ENCODE data around the gene PPP1R13B.

Gene PPP1R13B

DNA sequence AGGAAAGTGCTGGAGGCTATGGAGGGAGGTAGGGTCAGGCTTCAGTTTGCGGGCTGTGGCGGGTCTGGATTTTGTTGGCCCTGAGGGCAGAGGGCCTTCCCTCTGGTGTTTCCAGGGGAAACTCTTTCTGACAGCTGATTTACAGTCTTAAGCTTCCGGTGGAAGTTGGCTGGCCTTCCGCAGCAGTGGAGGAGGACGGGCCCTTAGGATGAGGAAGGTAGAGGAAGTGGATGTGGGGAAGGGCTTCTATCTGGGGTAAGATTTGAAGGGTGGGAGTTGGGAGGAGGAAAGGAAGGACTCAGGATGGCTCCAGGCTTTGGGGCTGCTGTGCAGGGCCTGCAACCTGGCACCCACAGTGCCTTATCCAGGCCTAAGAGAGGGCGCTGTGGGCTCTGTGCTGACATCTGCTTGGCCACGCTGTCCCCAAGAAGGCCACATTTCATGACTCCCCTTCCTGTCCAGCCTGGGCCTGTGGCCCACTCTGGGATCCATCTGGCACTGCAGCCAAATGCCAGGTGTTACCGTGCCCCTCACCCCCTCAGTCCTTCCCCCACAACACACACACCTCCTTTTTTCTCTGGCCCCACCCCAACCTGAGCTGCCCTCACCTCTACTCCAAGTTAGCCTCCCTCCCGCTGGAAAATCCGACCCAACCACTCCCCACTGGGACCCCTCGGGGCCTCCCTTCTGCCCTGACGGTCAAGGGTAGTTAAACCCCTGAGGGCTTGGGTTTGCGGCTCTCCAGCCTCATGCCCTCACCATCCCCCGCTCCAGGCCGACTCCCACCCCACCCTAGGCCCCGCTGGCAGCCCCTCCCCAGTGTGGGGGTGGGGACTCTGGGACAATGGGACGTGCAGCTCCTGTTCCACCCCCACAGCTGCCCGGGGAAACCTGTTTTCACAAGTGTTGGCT lies 7.7 kb upstream of the PPP1R13B start:
- no peak overlapping the region for H3K4me3 ChIP-seq (ENCODE audit: low read depth, low read length)
- TF ChIP-seq, protein P1, sequence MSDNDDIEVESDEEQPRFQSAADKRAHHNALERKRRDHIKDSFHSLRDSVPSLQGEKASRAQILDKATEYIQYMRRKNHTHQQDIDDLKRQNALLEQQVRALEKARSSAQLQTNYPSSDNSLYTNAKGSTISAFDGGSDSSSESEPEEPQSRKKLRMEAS (IDR thresholded peaks at IDR 0.05; ENCODE audit: low read depth, low read length), result no peak
- TF ChIP-seq POLR2A (IDR thresholded peaks at IDR 0.05; ENCODE audit: extremely low read depth, insufficient read length) (no peak), MYC (IDR thresholded peaks at IDR 0.05; ENCODE audit: low read depth, low read length) (no peak)
- TF ChIP-seq, protein P2, sequence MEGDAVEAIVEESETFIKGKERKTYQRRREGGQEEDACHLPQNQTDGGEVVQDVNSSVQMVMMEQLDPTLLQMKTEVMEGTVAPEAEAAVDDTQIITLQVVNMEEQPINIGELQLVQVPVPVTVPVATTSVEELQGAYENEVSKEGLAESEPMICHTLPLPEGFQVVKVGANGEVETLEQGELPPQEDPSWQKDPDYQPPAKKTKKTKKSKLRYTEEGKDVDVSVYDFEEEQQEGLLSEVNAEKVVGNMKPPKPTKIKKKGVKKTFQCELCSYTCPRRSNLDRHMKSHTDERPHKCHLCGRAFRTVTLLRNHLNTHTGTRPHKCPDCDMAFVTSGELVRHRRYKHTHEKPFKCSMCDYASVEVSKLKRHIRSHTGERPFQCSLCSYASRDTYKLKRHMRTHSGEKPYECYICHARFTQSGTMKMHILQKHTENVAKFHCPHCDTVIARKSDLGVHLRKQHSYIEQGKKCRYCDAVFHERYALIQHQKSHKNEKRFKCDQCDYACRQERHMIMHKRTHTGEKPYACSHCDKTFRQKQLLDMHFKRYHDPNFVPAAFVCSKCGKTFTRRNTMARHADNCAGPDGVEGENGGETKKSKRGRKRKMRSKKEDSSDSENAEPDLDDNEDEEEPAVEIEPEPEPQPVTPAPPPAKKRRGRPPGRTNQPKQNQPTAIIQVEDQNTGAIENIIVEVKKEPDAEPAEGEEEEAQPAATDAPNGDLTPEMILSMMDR (IDR thresholded peaks at IDR 0.05; ENCODE audit: low read depth, low read length), result no peak
- DNase-seq (ENCODE audit: low read depth), result no peak

DNA sequence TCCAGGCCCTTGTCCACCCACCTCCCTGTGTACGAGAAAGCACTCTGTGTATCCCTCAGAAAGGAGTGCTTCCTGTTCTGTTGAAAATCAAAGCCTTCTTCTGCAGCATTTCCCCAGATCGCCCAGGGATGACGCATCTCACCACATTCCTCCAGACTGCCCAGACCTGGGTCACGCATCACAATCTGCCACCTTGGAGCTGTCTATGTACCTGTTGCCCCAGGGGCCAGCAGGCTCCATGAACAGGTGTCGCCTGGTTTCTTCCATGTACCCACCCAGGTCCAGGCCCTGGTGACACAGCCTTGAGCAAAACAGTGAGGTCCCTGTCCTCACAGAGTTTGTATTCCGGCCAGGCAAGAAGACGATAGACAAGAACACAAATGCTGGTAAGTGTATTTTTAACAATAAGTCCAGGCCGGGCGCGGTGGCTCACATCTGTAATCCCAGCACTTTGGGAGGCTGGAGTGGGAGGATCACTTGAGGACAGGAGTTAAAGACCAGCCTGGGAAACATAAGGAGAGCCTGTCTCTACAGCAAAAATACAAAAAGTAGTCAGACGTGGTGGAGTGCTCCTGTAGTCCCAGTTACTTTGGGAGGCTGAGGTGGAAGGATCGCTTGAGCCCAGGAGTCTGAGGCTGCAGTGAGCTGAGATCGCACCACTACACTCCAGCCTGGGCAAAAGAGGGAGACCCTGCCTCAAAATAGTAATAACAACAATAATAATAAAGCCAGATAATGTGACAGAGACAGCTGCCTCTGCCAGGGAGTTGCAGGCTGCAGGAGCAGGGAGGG lies 6.8 kb upstream of the PPP1R13B start:
- TF ChIP-seq, protein P2 (IDR thresholded peaks at IDR 0.05; ENCODE audit: low read depth, low read length), result no peak
- TF ChIP-seq, protein P1 (IDR thresholded peaks at IDR 0.05; ENCODE audit: low read depth, low read length), result no peak
- TF ChIP-seq POLR2A (IDR thresholded peaks at IDR 0.05; ENCODE audit: extremely low read depth, insufficient read length) (no peak), MYC (IDR thresholded peaks at IDR 0.05; ENCODE audit: low read depth, low read length) (no peak)
- DNase-seq (ENCODE audit: low read depth), result no peak

DNA sequence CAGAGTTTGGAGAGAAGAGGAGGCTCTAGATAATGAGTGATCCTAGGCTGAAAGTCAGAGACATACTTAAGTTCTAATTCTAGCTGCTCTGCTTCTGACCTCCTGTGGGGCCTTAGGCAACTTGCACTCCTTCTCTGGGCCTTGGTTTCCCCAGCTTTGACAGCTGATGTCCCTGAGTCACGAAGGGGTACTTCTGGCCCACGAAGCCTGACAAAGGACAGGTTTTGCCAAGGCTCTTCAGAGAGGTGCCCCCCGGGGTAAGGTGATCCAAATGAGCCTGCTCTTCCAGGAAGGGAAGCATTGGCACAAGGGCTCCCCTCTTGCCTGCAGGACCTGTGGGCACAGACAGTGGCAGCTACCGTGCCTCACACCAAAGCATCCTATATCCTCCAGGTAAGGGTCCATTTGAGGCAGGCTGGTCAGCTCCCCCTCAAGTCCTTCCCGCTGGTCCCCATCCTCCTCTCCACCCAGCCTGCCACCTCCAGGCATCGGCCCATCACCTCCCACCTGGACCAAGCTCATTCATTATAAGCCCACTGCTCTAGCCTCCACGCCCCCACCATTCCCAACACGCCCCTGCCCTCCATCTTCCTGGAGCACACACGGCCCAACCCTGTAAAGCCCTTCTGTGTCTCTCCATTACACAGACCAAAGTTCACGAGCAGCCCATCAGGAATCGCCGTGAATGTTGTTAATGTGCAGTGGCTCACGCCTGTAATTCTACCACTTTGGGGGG lies 1.9 kb upstream of the PPP1R13B start:
- TF ChIP-seq, protein P1 (IDR thresholded peaks at IDR 0.05; ENCODE audit: low read depth, low read length), result no peak
- TF ChIP-seq POLR2A (IDR thresholded peaks at IDR 0.05; ENCODE audit: extremely low read depth, insufficient read length) (no peak), MYC (IDR thresholded peaks at IDR 0.05; ENCODE audit: low read depth, low read length) (no peak)
- TF ChIP-seq, protein P2 (IDR thresholded peaks at IDR 0.05; ENCODE audit: low read depth, low read length), result no peak
- no peak overlapping the region for H3K4me3 ChIP-seq (ENCODE audit: low read depth, low read length)
- DNase-seq (ENCODE audit: low read depth), result no peak

More for the DNA sequence above, 6.8 kb upstream of the PPP1R13B start:
- H3K4me3 ChIP-seq (ENCODE audit: low read depth, low read length), result no peak overlapping the region

DNA sequence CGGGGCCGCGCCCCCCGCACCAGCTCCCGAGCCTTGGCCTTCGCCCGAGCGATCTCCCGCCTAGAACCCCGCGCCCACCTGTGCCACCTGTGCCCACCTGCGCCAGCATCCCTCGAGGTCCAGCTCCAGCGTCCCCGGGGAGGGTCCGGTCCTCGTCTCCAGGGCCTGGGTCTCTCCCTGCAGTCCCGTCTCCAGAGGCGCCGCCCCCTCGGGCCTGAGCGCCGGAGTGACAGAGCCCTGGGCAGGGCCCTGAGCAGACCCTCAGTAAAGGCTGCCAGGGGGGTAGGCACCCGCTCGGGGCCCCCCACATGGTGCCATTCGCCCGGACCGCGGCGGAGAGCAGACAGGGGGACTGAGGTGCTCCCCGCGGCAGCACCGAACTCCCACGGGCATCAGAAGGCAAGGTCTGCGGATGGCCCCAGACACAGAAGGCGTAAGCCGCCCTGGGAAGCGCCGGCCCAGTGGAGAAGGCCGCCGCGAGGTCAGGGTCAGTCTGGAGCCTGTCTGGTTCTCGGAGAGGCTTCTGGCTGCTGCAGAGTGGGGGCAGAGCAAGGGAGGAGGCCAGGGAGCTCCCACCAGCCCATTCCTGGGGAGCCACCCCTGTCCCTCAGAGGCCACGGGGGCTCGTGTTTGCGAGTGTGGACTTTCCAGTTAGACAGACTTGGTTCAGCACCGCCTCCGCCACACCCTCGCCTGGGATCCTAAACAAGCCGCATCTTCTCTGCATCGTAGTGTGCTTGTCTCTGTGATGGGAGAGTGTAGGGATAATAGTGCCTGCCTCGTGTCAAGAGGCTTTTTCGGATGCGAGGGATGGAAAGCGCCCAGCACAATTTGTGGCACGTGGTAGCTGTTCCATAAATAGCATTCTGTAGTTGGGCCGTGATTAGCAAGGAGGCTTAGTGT lies 1.1 kb upstream of the PPP1R13B start:
- DNase-seq (ENCODE audit: low read depth), result no peak
- no peak overlapping the region for H3K4me3 ChIP-seq (ENCODE audit: low read depth, low read length)
- TF ChIP-seq, protein P1 (IDR thresholded peaks at IDR 0.05; ENCODE audit: low read depth, low read length), result no peak
- TF ChIP-seq, protein P2 (IDR thresholded peaks at IDR 0.05; ENCODE audit: low read depth, low read length), result no peak
- no peak for TF ChIP-seq MYC (IDR thresholded peaks at IDR 0.05; ENCODE audit: low read depth, low read length)
- TF ChIP-seq POLR2A (IDR thresholded peaks at IDR 0.05; ENCODE audit: extremely low read depth, insufficient read length), result no peak

Data from NB4 (cell line).